Nephron progenitor cell (in vitro differentiated cells): ENCODE measurements around the gene SLC35F4.
"Not testable (repeated sequence)": the region's sequence is repeated elsewhere in the genome, so short reads cannot be mapped to it uniquely, and the experiment has no call there.

Source experiments
- DNase-seq: peaks from one replicate; pipeline ENCODE4 v3.0.0; 2021
- H3K27ac Mint-ChIP-seq: 2 replicates; pipeline ENCODE4 v1.8.0; 2021; ENCODE audit warnings: mild to moderate bottlenecking, moderate library complexity, mixed read lengths
- H3K27me3 Mint-ChIP-seq: 2 replicates; pipeline ENCODE4 v1.8.0; 2021; ENCODE audit warnings: mild to moderate bottlenecking, low read depth, mixed read lengths; ENCODE audit not compliant: poor library complexity
- H3K36me3 Mint-ChIP-seq: 2 replicates; pipeline ENCODE4 v1.8.0; 2021; ENCODE audit warnings: low read depth, mixed read lengths
- H3K4me1 Mint-ChIP-seq: 2 replicates; pipeline ENCODE4 v1.8.0; 2021; ENCODE audit warnings: mixed read lengths
- H3K4me3 Mint-ChIP-seq: 2 replicates; pipeline ENCODE4 v1.8.0; 2021; ENCODE audit warnings: mild to moderate bottlenecking, moderate library complexity, mixed read lengths
- H3K9me3 Mint-ChIP-seq: 2 replicates; pipeline ENCODE4 v1.8.0; 2021; ENCODE audit warnings: mild to moderate bottlenecking, moderate library complexity, mixed read lengths
- CTCF ChIP-seq: fragments of 200-600 bp; sonication (generic); IDR thresholded peaks from 2 replicates; pipeline ENCODE4 v1.5.0; 2021; ENCODE audit warnings: antibody characterized with exemption

The SLC35F4 gene

DNA sequence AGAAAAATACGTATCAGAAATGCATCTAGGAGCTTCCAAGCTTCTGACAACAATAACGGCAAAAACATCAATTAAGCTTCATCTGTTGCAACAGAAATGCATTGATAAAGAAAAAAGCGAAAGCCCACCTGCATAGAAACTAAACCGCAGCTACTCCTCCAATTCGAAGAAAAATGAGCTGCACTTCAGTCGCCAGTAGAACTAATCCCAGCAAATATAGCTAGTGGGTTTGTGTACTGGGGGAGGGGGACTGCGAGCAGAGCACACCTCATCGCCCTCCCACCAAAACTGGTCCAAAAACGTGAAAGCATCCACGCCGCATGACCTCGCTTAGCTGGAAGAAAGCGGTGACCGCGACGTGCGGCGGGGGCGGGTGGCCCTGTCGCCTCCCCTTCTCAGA lies 1.2 kb downstream of the SLC35F4 start:
- no peak for DNase-seq
- H3K9me3 Mint-ChIP-seq = no peaks in the 10 kb centered on the region
- no peak overlapping the region for H3K27ac Mint-ChIP-seq
- TF ChIP-seq CTCF = no peak
- peaks cover 30% of the 10 kb centered on the region for H3K27me3 Mint-ChIP-seq
- no peaks in the 10 kb centered on the region for H3K36me3 Mint-ChIP-seq
- H3K4me3 Mint-ChIP-seq = peak overlapping the region; percentile 31
- no peaks in the 10 kb centered on the region for H3K4me1 Mint-ChIP-seq

DNA sequence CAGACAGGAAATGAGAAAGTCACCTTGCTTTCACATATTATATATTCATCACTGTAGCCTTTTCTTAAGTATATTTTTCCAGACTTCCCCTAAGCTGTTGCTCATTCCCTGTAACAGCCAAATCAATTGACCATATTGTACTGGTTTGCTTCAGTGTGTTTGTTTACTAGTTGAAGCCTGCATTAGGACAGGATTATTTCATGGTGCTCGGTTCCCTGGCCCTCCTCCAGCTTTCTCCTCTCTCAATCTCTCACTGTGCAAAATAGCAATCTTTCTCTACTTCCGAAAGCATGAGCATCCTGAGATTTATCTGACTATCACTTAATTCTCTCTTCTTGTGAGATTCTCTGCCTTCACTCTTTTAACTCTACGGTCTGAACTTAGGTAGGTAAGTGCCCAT lies 2.4 kb downstream of the SLC35F4 start:
- Mint-ChIP-seq H3K27ac (no peak overlapping the region), H3K4me1 (no peaks in the 10 kb centered on the region), H3K4me3 (no peak overlapping the region), H3K27me3 (peaks cover 26% of the 10 kb centered on the region), H3K36me3 (no peaks in the 10 kb centered on the region), H3K9me3 (no peaks in the 10 kb centered on the region)
- no peak for TF ChIP-seq CTCF
- no peak for DNase-seq

- peaks cover 12% of the 10 kb centered on the region for H3K27me3 Mint-ChIP-seq
- not testable (repeated sequence) for H3K4me3 Mint-ChIP-seq, H3K36me3 Mint-ChIP-seq, H3K9me3 Mint-ChIP-seq, H3K27ac Mint-ChIP-seq, DNase-seq, H3K4me1 Mint-ChIP-seq
These were observed 10.2 kb downstream of the SLC35F4 start for GRCh38 chr14:57855666-57856065.

- no peak for DNase-seq
- H3K4me3 Mint-ChIP-seq = no peak overlapping the region
- no peak for TF ChIP-seq CTCF
- H3K36me3 Mint-ChIP-seq = no peaks in the 10 kb centered on the region
- peaks cover 12% of the 10 kb centered on the region for H3K27me3 Mint-ChIP-seq
- no peak overlapping the region for H3K27ac Mint-ChIP-seq
- H3K9me3 Mint-ChIP-seq = no peaks in the 10 kb centered on the region
- H3K4me1 Mint-ChIP-seq = no peaks in the 10 kb centered on the region
These were observed 11.3 kb downstream of the SLC35F4 start for GRCh38 chr14:57854571-57854970.

DNA sequence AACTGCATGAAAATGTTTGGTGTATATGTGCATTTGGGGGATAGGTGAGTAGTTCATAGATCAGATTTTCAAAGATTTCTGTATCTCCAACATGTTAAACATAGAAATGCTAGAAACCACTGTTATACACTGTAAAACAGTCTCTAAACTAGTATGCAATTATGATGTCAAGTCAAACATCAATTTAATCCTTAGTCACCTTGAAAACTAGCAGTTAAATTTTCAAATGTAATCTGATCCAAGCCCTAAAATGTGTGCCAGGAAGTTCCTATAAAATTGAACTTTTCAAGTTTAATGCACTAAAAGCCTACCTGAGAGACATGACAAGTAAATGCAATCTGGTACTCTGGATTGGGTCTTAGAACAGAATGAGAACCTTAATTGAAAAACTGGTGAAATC lies 14.5 kb downstream of the SLC35F4 start:
- no peak overlapping the region for H3K27ac Mint-ChIP-seq
- no peaks in the 10 kb centered on the region for H3K27me3 Mint-ChIP-seq
- no peak overlapping the region for H3K4me3 Mint-ChIP-seq
- H3K36me3 Mint-ChIP-seq = no peaks in the 10 kb centered on the region
- H3K4me1 Mint-ChIP-seq = no peaks in the 10 kb centered on the region
- H3K9me3 Mint-ChIP-seq = no peaks in the 10 kb centered on the region
- no peak for DNase-seq
- no peak for TF ChIP-seq CTCF

- Mint-ChIP-seq H3K4me1 (no peaks in the 10 kb centered on the region), H3K9me3 (no peaks in the 10 kb centered on the region), H3K27ac (no peak overlapping the region), H3K4me3 (no peak overlapping the region), H3K36me3 (no peaks in the 10 kb centered on the region), H3K27me3 (no peaks in the 10 kb centered on the region)
- TF ChIP-seq CTCF = no peak
- DNase-seq = no peak
These were observed 17.1 kb downstream of the SLC35F4 start for GRCh38 chr14:57848786-57849185.

DNA sequence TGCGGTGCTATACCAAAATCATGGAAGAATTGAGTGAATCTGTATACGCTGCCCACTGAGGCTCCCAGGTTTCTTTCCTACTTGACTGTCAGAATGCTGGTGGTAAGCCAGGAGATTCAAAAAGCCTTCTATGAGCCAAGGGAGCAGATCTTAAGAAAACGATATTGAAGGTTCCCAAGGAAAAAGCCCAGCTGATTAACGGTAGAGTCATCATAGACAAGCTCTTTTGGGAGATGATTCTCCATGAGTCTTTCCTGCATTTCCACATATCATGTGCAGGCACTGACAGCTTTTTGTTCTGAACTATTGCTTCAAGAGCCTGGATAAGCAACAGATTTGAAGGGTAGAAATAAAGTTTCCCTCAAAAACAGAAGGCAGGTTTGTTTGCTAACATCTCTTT lies 17.5 kb downstream of the SLC35F4 start:
- Mint-ChIP-seq H3K4me1 (no peaks in the 10 kb centered on the region), H3K27me3 (peaks cover under 1% of the 10 kb centered on the region), H3K4me3 (no peak overlapping the region), H3K9me3 (no peaks in the 10 kb centered on the region), H3K36me3 (no peaks in the 10 kb centered on the region), H3K27ac (no peak overlapping the region)
- no peak for TF ChIP-seq CTCF
- no peak for DNase-seq
